NCI-H2107 treated with DMSO at 0.1 percent for 48 hours (cell line): ENCODE measurements around the gene ITGA7.

Source experiments
- DNase-seq: peaks from one replicate; lab custom pipeline; 2025; ENCODE audit not compliant: unreplicated experiment; lab: John Stamatoyannopoulos, UW

Gene ITGA7

DNA sequence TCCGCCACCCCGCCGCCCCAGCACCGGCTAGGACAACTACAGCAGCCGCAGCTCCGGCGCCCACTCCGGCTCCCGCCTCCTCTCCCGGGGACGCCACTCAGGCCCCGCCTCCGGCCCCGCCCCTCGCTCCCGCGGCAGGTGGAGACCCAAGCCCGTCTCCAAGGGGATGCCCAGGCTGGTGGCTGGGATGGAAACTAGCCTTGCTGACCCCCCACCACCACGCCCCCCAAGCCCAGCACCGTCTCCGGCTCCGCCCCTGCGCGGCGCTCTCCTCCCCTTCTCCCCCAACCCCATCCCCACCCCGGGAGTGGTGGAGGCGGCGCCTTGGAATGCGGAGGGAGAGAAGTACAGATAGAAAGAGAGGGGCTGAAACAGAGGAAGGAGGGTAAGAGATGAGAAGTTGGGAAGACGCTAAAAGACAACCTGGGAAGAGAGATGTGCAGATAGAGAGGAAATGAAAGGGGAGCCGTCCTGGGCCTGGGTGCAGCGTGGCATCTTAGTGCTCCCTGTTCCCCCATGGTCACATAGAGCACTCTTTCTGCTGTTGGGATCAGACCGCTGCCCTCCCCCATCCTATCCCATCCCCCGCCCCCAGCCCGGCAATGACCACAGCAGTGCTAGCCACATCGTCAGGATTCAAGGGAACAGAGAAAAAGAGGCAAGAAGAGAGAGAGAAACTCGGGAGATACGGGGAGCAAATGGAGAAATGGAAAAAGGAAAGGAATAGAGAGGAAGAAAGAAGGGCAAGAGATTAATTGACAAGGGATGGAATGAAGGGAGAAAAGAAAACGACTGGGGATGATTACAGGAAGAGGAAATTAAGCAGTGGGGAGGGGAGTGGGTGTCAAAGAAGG is at the start of gene ITGA7:
Gene ITGA7, minus strand, starts transcription at position 64 of the 854 bp plus-strand sequence. CDS start 222 bp downstream, outside the sequence.
- no peak for DNase-seq

- DNase-seq, result no peak
These were observed 47.5 kb upstream of the ITGA7 start for GRCh38 chr12:55755246-55755645.

DNA sequence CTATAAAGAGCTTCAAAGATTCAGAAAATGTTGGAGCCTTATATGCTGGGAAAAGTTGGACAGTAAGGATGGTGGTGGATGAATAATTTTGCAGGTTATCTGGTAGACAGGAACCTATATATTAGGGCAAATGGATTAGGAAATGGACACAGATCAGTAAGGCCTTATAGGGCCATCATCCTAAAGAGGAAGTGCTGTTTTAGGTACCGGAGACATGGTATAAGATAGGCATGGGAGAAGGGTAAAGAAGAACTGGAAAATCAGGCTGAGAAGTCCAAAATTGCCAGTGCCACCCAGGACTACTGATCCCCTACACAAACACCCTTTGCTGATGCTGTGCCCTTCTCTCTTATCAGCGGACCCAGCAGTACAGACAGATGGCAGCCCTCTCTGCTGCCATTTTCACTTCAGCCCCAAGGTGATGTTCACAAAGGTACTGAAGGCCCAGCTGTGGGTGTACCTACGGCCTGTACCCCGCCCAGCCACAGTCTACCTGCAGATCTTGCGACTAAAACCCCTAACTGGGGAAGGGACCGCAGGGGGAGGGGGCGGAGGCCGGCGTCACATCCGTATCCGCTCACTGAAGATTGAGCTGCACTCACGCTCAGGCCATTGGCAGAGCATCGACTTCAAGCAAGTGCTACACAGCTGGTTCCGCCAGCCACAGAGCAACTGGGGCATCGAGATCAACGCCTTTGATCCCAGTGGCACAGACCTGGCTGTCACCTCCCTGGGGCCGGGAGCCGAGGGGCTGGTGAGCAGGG is 40.7 kb upstream of the ITGA7 start:
- no peak for DNase-seq

DNA sequence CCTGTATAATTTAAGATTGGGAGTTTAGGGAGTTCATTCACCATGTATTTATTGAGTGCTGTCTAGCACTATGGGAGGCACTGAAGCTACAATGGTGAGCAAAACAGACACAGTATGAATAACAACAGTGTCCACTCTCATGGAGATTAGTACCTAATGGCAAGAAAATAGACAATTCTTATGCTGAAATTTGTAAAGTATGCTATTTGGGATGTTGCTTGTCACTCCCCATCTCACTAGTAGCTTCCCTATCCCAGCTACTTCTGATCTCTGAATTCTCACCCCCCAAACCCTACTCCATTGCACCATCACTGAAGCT is 39.2 kb upstream of the ITGA7 start:
- no peak for DNase-seq

DNA sequence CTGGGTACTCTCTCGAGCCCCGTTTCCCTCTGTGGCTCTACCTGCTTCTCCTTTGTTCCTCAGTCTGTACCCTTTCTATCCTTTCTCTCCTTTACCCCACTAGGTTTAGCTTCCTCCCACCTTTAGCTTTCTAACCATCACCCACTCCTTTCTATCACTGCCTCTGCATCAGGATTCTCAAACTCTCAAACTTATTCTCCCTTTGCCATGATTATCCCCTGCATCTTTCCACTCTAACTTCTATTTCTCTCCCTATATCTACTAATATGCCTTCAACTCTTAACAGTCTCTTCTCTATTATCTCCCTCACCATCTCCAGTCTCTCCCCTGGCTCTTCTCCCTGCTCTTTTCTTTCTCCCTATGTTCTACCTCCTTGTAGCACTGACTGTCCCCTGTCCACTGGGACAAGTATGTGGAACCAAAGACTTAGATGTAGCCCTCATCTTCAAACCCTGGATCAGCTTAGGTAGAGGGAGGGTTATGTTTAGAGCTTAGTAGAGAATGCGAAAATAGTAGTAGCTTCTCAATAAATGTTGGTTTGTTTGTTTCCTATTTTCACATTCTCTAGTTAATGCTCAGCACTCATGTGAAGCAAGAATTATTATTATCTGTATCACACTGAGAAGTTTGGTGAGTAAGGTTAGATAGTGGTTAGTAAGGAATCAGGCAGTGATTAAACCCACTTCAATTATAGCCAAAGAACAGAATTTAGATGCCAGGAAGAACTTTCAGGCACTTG is 38.6 kb upstream of the ITGA7 start:
- DNase-seq, result no peak

DNA sequence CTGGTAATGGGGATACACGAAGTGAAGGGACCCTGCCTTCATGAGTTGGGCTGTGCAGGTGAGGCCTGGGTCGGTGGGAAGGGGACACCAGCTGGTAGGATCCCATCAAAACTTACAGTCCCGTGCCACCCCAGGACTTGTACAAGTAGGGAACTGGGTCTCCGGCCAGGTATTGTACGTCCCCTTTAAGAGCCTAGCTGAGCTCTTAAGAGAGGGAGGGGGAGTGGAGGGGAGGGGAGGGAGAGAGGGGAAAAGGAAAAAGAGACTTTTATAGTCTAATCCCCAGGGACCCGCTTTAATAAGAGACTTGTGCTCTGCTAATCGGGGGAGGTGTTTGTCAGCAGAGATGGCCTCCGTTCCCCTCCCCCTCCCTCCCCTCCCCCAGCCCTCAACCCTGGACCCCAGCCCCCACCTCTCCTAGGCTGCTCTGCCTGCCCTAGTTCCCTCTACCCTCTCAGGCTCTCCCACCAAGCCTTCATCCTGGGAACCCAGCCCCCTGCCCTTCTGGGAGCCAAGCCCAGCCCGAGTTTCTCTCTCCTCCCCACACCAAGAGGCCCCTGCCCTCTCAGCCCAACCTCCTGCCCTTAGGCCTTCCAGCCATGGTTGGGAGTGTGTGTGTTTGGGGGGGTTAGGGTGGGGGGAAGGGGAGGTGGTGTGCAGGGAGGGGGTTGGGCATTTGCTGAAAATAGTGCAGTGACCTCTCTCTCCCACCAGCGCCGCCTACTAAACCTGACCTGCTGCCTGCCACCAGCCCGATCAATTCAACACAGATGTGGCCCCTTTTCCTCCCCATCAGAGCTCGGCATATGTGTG is 37.9 kb upstream of the ITGA7 start:
- peak; percentile 83 for DNase-seq

DNA sequence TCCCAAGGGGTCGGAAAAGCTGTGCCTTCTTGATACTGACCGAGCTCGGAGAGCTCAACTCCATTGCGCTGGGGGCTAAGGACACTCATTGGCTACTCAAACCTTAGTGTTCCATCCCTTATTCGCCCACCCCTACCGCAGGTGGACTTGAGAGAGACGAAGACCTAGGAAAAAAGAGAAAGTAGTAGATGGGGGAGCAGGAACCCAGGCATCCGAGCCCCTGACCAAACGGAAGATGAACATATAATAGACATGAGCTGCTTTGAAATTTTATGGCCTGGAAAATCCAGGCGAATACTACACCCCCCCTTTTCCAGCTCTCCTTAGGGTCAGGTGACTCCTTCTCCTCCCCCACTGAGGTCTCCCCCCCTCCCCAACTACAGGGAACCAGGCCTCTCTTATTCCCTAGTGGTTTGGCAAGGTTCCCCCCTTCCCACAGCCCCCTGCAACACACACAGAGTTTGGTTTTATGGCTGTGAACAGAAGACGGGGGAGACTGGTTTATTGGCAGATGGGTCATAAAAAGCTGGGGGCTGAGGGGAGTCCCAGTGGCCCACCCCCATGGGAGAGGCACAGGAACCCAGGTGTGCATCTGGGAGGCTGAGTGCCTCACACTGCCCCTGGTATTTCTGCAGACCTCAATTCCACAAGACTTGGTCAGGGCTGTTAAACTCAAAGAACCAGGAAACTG is 36.8 kb upstream of the ITGA7 start:
- DNase-seq, result peak; percentile 60

DNA sequence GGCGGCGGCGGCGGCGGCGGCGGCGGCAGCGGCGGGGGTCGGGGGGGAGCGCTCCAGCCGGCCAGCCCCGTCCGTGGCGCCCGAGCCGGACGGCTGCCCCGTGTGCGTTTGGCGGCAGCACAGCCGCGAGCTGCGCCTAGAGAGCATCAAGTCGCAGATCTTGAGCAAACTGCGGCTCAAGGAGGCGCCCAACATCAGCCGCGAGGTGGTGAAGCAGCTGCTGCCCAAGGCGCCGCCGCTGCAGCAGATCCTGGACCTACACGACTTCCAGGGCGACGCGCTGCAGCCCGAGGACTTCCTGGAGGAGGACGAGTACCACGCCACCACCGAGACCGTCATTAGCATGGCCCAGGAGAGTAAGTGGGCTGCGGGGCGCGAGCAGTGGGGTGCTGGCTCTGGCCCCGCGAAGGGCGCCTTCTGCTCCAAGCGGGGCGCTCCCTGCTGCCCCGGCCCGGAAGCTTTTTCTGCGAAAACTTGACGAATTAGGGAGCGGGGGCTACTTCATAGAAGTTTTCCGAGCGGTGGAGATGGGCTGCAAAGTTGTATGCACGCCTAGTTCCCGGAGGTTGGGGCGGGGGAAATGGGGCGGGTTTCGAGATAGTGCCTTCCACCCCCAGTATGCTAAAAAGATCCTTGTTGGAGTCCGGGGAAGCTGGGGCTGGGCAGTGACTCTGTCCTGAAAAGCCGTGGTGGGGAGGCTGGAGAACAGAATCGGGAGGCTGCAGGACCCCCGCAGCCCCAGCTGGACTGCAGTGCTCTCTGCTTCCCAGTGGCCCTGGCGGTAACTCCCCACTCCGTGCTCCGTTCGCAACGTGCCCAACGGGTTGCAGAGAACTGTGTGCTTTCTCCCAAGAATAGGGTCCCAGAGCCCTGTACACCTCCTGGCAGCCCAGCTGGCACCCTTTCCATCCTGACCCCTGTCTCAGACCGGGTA is 36.0 kb upstream of the ITGA7 start:
- DNase-seq, result no peak

DNA sequence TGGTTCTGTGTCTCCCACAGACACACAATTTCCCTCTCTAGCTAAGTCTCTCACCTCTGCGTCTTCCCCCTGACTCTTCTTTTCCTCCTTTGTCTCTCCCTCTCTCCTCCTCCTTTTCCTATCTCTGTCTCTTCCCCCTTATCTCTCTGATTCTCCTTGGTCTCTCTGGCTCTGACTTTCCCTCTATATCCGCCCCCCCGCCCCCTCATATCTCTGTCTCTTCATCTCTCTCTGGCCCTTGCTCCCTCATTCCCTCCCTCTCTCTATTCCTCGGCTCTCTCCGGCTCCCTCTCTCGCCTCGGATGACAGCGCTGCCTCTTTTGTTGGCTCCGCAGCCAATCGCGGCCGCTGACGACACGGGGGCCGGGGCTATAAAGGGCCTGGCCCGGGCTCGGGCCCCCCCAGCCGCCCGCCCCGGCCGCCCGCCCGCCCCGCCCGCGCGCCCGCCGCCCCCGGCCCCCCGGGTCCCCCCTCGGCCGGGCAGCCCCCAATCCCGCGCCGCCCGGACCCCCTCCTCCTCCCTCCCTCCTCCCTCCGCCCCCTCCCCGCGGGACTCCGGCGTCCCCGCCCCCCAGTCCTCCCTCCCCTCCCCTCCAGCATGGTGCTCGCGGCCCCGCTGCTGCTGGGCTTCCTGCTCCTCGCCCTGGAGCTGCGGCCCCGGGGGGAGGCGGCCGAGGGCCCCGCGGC is 35.2 kb upstream of the ITGA7 start, which contains the start of gene GDF11:
Gene GDF11, plus strand, starts transcription at position 404 of the 687 bp plus-strand sequence. Its CDS starts 195 bp downstream, at position 599.
- DNase-seq, result peak; percentile 66

- DNase-seq, result no peak
These were observed 34.4 kb upstream of the ITGA7 start for GRCh38 chr12:55741931-55742680.

GRCh38 chr12:55739025-55739378 is 31.3 kb upstream of the ITGA7 start:
- DNase-seq, result no peak

GRCh38 chr12:55738123-55739024 is 30.7 kb upstream of the ITGA7 start:
- DNase-seq, result peak; percentile 59

DNA sequence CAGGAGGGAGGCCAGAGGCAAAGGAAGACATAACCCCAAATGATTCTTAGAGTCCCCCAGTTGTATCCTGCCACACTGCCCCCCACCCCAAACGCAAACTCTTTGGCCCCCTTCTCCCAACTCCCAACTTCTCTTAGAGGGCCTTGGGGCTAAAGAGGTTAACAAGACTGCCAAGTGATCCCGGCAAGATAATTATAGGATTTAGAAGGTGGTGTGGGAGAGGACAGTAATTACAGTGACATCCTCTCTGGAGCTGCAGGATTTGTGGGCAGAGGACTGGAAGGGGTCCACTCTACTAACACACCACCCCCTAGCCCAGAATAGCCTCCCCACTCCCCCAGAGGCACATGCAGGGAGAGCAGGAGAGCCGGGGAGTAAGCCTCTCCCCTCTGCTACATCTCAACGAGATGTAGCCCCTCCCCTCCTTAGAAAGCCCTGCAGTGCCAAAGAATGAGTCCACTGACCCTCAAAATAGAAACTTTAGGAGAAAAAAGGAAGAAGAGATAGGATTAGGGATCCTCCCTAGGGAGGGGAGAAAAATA is 29.9 kb upstream of the ITGA7 start:
- DNase-seq, result no peak

- peak; percentile 81 for DNase-seq
These were observed 29.3 kb upstream of the ITGA7 start for GRCh38 chr12:55736780-55737580.

- DNase-seq, result no peak
These were observed 28.4 kb upstream of the ITGA7 start for GRCh38 chr12:55736076-55736475.

DNA sequence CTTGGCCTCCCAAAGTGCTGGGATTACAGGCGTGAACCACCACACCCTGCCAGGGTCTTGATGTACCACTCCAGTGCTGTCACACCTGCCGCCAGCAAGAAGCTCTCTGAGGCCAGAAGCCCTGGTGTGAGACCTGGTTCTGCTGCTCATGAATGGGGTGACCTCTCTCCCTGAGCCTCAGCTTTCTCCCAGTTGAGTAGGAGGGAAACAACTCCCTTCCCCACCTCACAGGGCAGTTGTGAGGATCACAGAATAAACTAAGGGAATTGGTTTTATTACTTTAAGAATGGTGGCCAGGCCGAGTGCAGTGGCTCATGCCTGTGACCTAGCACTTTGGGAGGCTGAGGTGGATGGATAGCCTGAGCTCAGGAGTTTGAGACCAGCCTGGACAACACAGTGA is 26.9 kb upstream of the ITGA7 start:
- no peak for DNase-seq
